Ishikawa (cell line): ENCODE results near the gene LRRC70.

ENCODE experiments used
- CEBPB ChIP-seq: IDR thresholded peaks from 2 replicates; pipeline ENCODE4 v1.6.1; 2012
- CREB1 ChIP-seq: IDR thresholded peaks from 2 replicates; pipeline ENCODE4 v1.6.1; 2012; ENCODE audit warnings: low read depth
- EGR1 ChIP-seq: IDR thresholded peaks from 2 replicates; pipeline ENCODE4 v1.6.1; 2012
- EP300 ChIP-seq: IDR thresholded peaks from 2 replicates; pipeline ENCODE4 v1.6.1; 2012; ENCODE audit warnings: borderline replicate concordance
- FOXM1 ChIP-seq: IDR thresholded peaks from 2 replicates; pipeline ENCODE4 v1.6.1; 2012; ENCODE audit warnings: low read depth, borderline replicate concordance
- NFIC ChIP-seq: IDR thresholded peaks from 2 replicates; pipeline ENCODE4 v1.6.1; 2012
- RAD21 ChIP-seq: IDR thresholded peaks from 2 replicates; pipeline ENCODE4 v1.6.1; 2012; ENCODE audit warnings: low read depth
- TAF1 ChIP-seq: IDR thresholded peaks from 2 replicates; pipeline ENCODE4 v1.6.1; 2012; ENCODE audit warnings: low read depth, mild to moderate bottlenecking
- TCF12 ChIP-seq: IDR thresholded peaks from 2 replicates; pipeline ENCODE4 v1.6.1; 2012; ENCODE audit warnings: low read depth
- TEAD4 ChIP-seq: IDR thresholded peaks from 2 replicates; pipeline ENCODE4 v1.6.1; 2012
- YY1 ChIP-seq: IDR thresholded peaks from 2 replicates; pipeline ENCODE4 v1.6.1; 2012; ENCODE audit warnings: low read depth
- ZBTB7A ChIP-seq: IDR thresholded peaks from 2 replicates; pipeline ENCODE4 v1.6.1; 2012; ENCODE audit warnings: low read depth
- TF ChIP-seq, protein P1 (sequence below): IDR thresholded peaks from 2 replicates; pipeline ENCODE4 v1.6.1; 2012
- TF ChIP-seq, protein P2 (sequence below): IDR thresholded peaks from 2 replicates; pipeline ENCODE4 v1.6.1; 2012; ENCODE audit warnings: low read depth, mild to moderate bottlenecking
- TF ChIP-seq, protein P3 (sequence below): IDR thresholded peaks from 2 replicates; pipeline ENCODE4 v1.6.1; 2012

The LRRC70 gene

DNA sequence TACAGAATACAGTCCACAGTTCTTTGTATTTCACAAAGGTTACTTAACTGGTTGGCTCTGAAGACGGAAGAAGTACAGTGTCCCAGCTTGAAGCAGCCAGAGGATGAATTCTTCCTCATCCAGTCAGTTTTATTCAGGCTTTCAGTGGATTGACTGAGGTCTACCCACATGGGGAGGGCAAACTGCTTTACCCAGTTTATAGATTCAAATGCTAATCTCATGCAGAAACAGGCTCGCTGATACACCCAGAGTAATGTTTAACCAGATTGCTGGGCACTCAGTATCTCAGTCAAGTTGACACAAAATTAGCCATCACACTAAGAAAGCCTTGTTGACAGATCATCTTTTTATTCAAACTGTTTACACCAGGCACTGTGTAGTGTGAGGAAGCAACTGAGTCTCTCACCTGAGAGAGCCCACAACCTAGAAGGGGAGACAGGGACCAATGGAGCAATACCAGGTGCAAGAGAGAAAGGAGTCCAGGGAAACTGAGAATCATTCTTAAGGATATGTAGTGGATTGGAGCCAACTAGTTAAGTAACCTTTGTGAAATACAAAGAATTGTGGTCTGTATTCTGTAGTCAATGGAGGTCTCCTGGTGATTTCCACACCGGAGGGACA is 15.9 kb downstream of the LRRC70 start:
- TF ChIP-seq, protein P1, sequence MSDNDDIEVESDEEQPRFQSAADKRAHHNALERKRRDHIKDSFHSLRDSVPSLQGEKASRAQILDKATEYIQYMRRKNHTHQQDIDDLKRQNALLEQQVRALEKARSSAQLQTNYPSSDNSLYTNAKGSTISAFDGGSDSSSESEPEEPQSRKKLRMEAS: no peak
- TF ChIP-seq FOXM1 (no peak), TAF1 (no peak), ZBTB7A (no peak), CREB1 (no peak), CEBPB (no peak), RAD21 (no peak), TCF12 (no peak), EGR1 (no peak)
- TF ChIP-seq, protein P2, sequence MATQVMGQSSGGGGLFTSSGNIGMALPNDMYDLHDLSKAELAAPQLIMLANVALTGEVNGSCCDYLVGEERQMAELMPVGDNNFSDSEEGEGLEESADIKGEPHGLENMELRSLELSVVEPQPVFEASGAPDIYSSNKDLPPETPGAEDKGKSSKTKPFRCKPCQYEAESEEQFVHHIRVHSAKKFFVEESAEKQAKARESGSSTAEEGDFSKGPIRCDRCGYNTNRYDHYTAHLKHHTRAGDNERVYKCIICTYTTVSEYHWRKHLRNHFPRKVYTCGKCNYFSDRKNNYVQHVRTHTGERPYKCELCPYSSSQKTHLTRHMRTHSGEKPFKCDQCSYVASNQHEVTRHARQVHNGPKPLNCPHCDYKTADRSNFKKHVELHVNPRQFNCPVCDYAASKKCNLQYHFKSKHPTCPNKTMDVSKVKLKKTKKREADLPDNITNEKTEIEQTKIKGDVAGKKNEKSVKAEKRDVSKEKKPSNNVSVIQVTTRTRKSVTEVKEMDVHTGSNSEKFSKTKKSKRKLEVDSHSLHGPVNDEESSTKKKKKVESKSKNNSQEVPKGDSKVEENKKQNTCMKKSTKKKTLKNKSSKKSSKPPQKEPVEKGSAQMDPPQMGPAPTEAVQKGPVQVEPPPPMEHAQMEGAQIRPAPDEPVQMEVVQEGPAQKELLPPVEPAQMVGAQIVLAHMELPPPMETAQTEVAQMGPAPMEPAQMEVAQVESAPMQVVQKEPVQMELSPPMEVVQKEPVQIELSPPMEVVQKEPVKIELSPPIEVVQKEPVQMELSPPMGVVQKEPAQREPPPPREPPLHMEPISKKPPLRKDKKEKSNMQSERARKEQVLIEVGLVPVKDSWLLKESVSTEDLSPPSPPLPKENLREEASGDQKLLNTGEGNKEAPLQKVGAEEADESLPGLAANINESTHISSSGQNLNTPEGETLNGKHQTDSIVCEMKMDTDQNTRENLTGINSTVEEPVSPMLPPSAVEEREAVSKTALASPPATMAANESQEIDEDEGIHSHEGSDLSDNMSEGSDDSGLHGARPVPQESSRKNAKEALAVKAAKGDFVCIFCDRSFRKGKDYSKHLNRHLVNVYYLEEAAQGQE: no peak

DNA sequence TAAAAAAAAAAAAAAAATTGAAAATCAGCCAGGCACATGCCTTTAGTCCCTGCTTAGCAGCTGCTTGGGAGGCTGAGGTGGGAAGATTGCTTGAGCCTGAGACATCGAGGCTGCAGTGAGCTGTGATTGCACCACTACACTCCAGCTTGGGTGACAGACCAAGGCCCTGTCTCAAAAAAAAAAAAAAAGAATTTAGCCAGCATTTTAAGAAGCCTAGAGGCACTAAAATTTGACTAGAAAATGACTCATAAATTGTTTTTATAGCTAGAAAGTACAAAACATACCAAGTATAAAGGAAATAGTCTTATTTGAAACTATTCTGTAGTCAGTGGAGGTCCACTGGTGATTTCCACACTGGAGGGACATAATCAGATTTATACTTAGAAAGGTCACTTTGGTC is 17.5 kb downstream of the LRRC70 start:
- TF ChIP-seq TAF1 (no peak), TEAD4 (no peak), EGR1 (no peak), CEBPB (no peak), EP300 (no peak), ZBTB7A (no peak), YY1 (no peak)
- TF ChIP-seq, protein P1: no peak
- TF ChIP-seq, protein P2: no peak

DNA sequence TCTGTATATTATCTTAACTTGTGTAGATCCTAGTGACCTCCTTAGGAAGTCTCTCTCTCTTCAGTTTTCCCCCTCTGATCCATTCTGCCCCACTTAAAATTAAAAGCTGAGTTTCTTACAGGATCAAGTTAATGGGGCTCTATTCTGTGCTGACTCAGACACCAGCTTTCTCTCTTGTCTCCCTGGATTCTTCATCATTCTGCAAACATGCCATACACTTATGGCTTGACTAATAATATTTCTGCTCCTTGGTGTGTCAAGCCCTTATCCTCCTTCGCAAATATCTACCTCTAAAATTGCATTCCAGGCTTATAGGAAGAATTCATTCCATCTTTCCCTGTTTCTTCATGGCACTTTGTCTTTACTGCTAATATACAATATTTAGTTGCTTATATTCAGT is 18.1 kb downstream of the LRRC70 start:
- no peak for TF ChIP-seq YY1
- TF ChIP-seq, protein P1: no peak
- TF ChIP-seq FOXM1: no peak
- TF ChIP-seq CEBPB: no peak
- TF ChIP-seq TEAD4: no peak
- TF ChIP-seq CREB1: no peak
- no peak for TF ChIP-seq EGR1
- TF ChIP-seq, protein P3, sequence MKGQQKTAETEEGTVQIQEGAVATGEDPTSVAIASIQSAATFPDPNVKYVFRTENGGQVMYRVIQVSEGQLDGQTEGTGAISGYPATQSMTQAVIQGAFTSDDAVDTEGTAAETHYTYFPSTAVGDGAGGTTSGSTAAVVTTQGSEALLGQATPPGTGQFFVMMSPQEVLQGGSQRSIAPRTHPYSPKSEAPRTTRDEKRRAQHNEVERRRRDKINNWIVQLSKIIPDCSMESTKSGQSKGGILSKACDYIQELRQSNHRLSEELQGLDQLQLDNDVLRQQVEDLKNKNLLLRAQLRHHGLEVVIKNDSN: no peak
- no peak for TF ChIP-seq EP300
- no peak for TF ChIP-seq ZBTB7A
- TF ChIP-seq, protein P2: no peak
- no peak for TF ChIP-seq RAD21
- no peak for TF ChIP-seq NFIC
- no peak for TF ChIP-seq TCF12
- no peak for TF ChIP-seq TAF1

DNA sequence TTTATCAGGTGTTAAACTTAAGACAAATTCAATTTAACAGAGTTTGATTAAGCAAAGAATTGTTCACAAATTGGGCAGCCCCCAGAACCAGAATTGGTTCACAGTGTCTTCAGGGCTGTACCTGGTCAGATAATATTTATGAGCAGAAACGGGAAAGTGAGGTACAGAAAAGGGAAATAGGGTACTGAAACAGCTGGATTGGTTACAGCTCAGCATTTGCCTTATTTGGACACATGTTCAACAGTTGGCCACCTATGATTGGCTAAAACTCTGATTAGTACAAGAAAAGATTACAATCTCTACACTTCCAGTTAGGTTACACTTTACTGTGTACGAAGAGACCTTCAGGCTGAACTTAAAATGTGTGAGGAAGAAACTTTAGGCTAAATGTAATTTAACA is 18.7 kb downstream of the LRRC70 start:
- TF ChIP-seq TAF1: no peak
- TF ChIP-seq CEBPB: no peak
- TF ChIP-seq CREB1: no peak
- no peak for TF ChIP-seq ZBTB7A
- TF ChIP-seq TCF12: no peak
- TF ChIP-seq EP300: no peak
- no peak for TF ChIP-seq NFIC
- no peak for TF ChIP-seq FOXM1
- TF ChIP-seq, protein P3: no peak
- TF ChIP-seq, protein P1: no peak
- no peak for TF ChIP-seq EGR1
- TF ChIP-seq RAD21: no peak
- TF ChIP-seq, protein P2: no peak
- TF ChIP-seq TEAD4: no peak
- no peak for TF ChIP-seq YY1
